ENCODE measurements around the gene CBLB. TPM values are rescaled to one million over a fixed set of nuclear protein-coding genes. Genes with fewer than 3 reads are reported as not detected.

CBLB gene
- polyA plus RNA-seq, 2 donors: 3.8 to 4.8 TPM

- 85 to 88% methylated on average over 3 of the region's 3 CpGs for WGBS, 2 donors
- Histone ChIP-seq H3K4me3 (ENCODE audit: low read depth in 1 of 2, low read length in 2 of 2) (no peak overlapping the region), H3K36me3 (ENCODE audit: control insufficient read depth in 2 of 2, insufficient read depth in 2 of 2, low read length in 1 of 2) (no peaks in the 10 kb centered on the region), H3K27ac (ENCODE audit: low read depth in 2 of 2, low read length in 1 of 2) (no peak overlapping the region), H3K9me3 (ENCODE audit: control insufficient read depth in 2 of 2, insufficient read depth in 1 of 2, low read depth in 1 of 2, low read length in 1 of 2) (no peaks in the 10 kb centered on the region), H3K4me1 (ENCODE audit: control insufficient read depth in 2 of 2, insufficient read depth in 2 of 2, low read length in 1 of 2) (no peaks in the 10 kb centered on the region), H3K27me3 (ENCODE audit: control insufficient read depth in 1 of 2, insufficient read depth in 2 of 2, low read length in 2 of 2) (no peaks in the 10 kb centered on the region)
Measured at GRCh38 chr3:105615814-105616213, 253.0 kb downstream of the CBLB start.

DNA sequence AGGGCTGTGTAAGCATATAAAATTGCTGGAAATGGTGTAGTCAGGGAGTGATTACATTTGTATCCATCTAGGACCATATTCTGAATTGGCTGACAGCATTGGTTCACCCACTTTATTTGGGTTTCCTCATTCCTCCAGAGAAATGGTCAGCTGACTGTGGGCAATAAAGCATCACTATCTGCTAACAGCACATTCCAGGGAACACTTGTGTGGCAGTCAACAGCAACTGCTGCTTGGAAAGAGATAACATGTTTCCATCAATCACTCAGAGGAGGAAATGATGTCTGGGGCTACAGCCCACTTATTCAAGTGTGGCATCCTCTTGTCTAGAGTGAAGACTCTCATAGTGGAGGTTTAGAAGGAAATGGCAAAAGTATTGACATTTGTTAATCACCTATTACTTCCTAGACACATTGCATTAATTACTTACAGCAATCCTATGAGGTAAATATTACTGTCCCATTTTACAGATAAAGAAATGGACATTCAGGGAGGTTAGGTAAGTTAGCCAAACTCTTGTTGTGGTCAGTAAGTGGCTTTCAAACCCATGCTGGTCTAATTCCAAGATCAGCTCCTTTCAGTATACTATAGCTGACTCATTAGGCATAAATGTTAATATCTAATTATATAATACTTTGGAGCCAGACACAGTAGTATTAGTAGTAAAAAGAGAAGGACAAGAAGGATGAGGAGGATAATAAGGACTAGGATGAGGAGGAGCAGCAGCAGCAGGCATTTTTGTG is 254.4 kb downstream of the CBLB start:
- Histone ChIP-seq H3K4me1 (ENCODE audit: control insufficient read depth in 2 of 2, insufficient read depth in 2 of 2, low read length in 1 of 2) (no peaks in the 10 kb centered on the region), H3K9me3 (ENCODE audit: control insufficient read depth in 2 of 2, insufficient read depth in 1 of 2, low read depth in 1 of 2, low read length in 1 of 2) (no peaks in the 10 kb centered on the region), H3K27me3 (ENCODE audit: control insufficient read depth in 1 of 2, insufficient read depth in 2 of 2, low read length in 2 of 2) (no peaks in the 10 kb centered on the region), H3K4me3 (ENCODE audit: low read depth in 1 of 2, low read length in 2 of 2) (no peak overlapping the region), H3K27ac (ENCODE audit: low read depth in 2 of 2, low read length in 1 of 2) (no peak overlapping the region), H3K36me3 (ENCODE audit: control insufficient read depth in 2 of 2, insufficient read depth in 2 of 2, low read length in 1 of 2) (no peaks in the 10 kb centered on the region)

DNA sequence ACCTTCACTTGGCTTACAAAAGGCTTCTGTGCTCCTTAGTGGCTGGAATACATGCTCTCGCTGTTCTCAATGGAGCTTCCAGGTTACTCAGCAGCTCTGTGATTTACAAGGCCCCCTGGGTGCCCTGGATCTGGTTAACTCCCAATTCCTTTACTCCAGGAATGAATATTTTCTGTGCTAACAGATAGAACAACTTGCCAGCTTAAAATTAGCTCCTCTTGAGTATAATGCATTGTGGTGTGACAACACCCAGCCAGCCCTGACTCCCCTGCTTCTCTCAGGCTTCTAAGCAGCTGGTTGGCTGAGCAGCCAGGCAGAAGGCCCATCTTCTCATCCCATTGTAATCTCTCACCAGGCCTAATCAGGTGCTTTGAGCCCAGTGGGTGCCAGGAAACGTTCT is 255.7 kb downstream of the CBLB start:
- Histone ChIP-seq H3K27ac (ENCODE audit: low read depth in 2 of 2, low read length in 1 of 2) (no peak overlapping the region), H3K4me3 (ENCODE audit: low read depth in 1 of 2, low read length in 2 of 2) (no peak overlapping the region), H3K4me1 (ENCODE audit: control insufficient read depth in 2 of 2, insufficient read depth in 2 of 2, low read length in 1 of 2) (no peaks in the 10 kb centered on the region), H3K27me3 (ENCODE audit: control insufficient read depth in 1 of 2, insufficient read depth in 2 of 2, low read length in 2 of 2) (no peaks in the 10 kb centered on the region), H3K9me3 (ENCODE audit: control insufficient read depth in 2 of 2, insufficient read depth in 1 of 2, low read depth in 1 of 2, low read length in 1 of 2) (no peaks in the 10 kb centered on the region), H3K36me3 (ENCODE audit: control insufficient read depth in 2 of 2, insufficient read depth in 2 of 2, low read length in 1 of 2) (no peaks in the 10 kb centered on the region)
- 70 to 71% methylated on average over 2 of the region's 2 CpGs for WGBS, 2 donors

GRCh38 chr3:105611304-105612192 is 257.3 kb downstream of the CBLB start:
- Histone ChIP-seq H3K4me3 (ENCODE audit: low read depth in 1 of 2, low read length in 2 of 2) (no peak overlapping the region), H3K27me3 (ENCODE audit: control insufficient read depth in 1 of 2, insufficient read depth in 2 of 2, low read length in 2 of 2) (no peaks in the 10 kb centered on the region), H3K9me3 (ENCODE audit: control insufficient read depth in 2 of 2, insufficient read depth in 1 of 2, low read depth in 1 of 2, low read length in 1 of 2) (no peaks in the 10 kb centered on the region), H3K36me3 (ENCODE audit: control insufficient read depth in 2 of 2, insufficient read depth in 2 of 2, low read length in 1 of 2) (no peaks in the 10 kb centered on the region), H3K27ac (ENCODE audit: low read depth in 2 of 2, low read length in 1 of 2) (no peak overlapping the region), H3K4me1 (ENCODE audit: control insufficient read depth in 2 of 2, insufficient read depth in 2 of 2, low read length in 1 of 2) (no peaks in the 10 kb centered on the region)
- WGBS, 2 donors: 43 to 59% methylated on average over 5 of the region's 5 CpGs

DNA sequence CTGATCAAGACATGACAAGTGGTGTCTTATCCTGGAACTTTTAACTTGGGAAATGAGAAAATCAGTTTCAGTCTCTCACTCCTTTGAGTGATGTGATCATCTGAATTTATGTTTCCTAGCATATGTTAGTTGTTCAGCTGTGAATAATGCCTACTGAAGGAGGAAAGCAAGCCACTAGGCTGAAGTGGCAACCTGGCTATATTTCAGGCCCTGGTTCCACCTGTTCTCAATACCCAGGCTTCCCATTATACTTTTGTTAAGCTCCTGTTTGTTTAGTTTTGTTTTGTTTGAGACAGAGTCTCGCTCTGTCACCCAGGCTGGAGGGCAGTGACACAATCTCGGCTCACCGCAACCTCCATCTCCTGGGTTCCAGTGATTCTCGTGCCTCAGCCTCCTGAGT is 258.3 kb downstream of the CBLB start:
- Histone ChIP-seq H3K9me3 (ENCODE audit: control insufficient read depth in 2 of 2, insufficient read depth in 1 of 2, low read depth in 1 of 2, low read length in 1 of 2) (no peaks in the 10 kb centered on the region), H3K4me1 (ENCODE audit: control insufficient read depth in 2 of 2, insufficient read depth in 2 of 2, low read length in 1 of 2) (no peaks in the 10 kb centered on the region), H3K4me3 (ENCODE audit: low read depth in 1 of 2, low read length in 2 of 2) (no peak overlapping the region), H3K27me3 (ENCODE audit: control insufficient read depth in 1 of 2, insufficient read depth in 2 of 2, low read length in 2 of 2) (no peaks in the 10 kb centered on the region), H3K27ac (ENCODE audit: low read depth in 2 of 2, low read length in 1 of 2) (no peak overlapping the region), H3K36me3 (ENCODE audit: control insufficient read depth in 2 of 2, insufficient read depth in 2 of 2, low read length in 1 of 2) (no peaks in the 10 kb centered on the region)
- 78 to 93% methylated on average over 4 of the region's 4 CpGs for WGBS, 2 donors

- no peak overlapping the region for H3K4me3 ChIP-seq (ENCODE audit: low read depth in 1 of 2, low read length in 2 of 2)
- H3K27ac ChIP-seq (ENCODE audit: low read depth in 2 of 2, low read length in 1 of 2): no peak overlapping the region
- no peaks in the 10 kb centered on the region for H3K9me3 ChIP-seq (ENCODE audit: control insufficient read depth in 2 of 2, insufficient read depth in 1 of 2, low read depth in 1 of 2, low read length in 1 of 2)
- H3K27me3 ChIP-seq (ENCODE audit: control insufficient read depth in 1 of 2, insufficient read depth in 2 of 2, low read length in 2 of 2): no peaks in the 10 kb centered on the region
- no peaks in the 10 kb centered on the region for H3K36me3 ChIP-seq (ENCODE audit: control insufficient read depth in 2 of 2, insufficient read depth in 2 of 2, low read length in 1 of 2)
- H3K4me1 ChIP-seq (ENCODE audit: control insufficient read depth in 2 of 2, insufficient read depth in 2 of 2, low read length in 1 of 2): no peaks in the 10 kb centered on the region
- 91 to 92% methylated on average over 17 of the region's 17 CpGs for WGBS, 2 donors
Measured at GRCh38 chr3:105608623-105609022, 260.2 kb downstream of the CBLB start.

- no peak overlapping the region for H3K4me3 ChIP-seq (ENCODE audit: low read depth in 1 of 2, low read length in 2 of 2)
- no peaks in the 10 kb centered on the region for H3K36me3 ChIP-seq (ENCODE audit: control insufficient read depth in 2 of 2, insufficient read depth in 2 of 2, low read length in 1 of 2)
- no peaks in the 10 kb centered on the region for H3K27me3 ChIP-seq (ENCODE audit: control insufficient read depth in 1 of 2, insufficient read depth in 2 of 2, low read length in 2 of 2)
Measured at GRCh38 chr3:105606016-105606415, 262.8 kb downstream of the CBLB start.

More at GRCh38 chr3:105606016-105606415, 262.8 kb downstream of the CBLB start:
- no peak overlapping the region for H3K27ac ChIP-seq (ENCODE audit: low read depth in 2 of 2, low read length in 1 of 2)
- H3K9me3 ChIP-seq (ENCODE audit: control insufficient read depth in 2 of 2, insufficient read depth in 1 of 2, low read depth in 1 of 2, low read length in 1 of 2): no peaks in the 10 kb centered on the region
- no peaks in the 10 kb centered on the region for H3K4me1 ChIP-seq (ENCODE audit: control insufficient read depth in 2 of 2, insufficient read depth in 2 of 2, low read length in 1 of 2)

Measured in esophagus (tissue), 2 donors.